Measurements from ENCODE around the gene ARVCF.
A peak's percentile ranks its signal among the peaks of the same experiment; 100 is the strongest.

The ARVCF gene

GRCh38 chr22:19977296-19978243 is 39.1 kb downstream of the ARVCF start:
- Histone ChIP-seq H3K4me3 (ENCODE audit: low read length in 2 of 2) (no peak overlapping the region), H2BK120ac (ENCODE audit: low read depth, low read length) (no peak overlapping the region), H2AK5ac (ENCODE audit: low read depth, low read length) (no peak overlapping the region), H3K36me3 (replicated peaks in 1 of 2; ENCODE audit: control insufficient read depth in 2 of 2, insufficient read depth in 2 of 2, low read length in 2 of 2) (peaks cover 56 to 91% of the 10 kb centered on the region in 2 donors), H3K4me2 (ENCODE audit: insufficient read depth, low read length, poor library complexity, severe bottlenecking) (no peak overlapping the region), H3K4ac (ENCODE audit: low read length) (no peak overlapping the region), H4K91ac (ENCODE audit: low read depth, low read length, poor library complexity) (no peak overlapping the region), H3K9me3 (replicated peaks in 1 of 2; ENCODE audit: control insufficient read depth in 2 of 2, insufficient read depth in 1 of 2, low read depth in 1 of 2, low read length in 2 of 2) (no peaks in the 10 kb centered on the region), H3K27me3 (ENCODE audit: control insufficient read depth in 3 of 3, insufficient read depth in 3 of 3, low read depth in 1 of 3, low read length in 3 of 3) (no peaks in the 10 kb centered on the region), H2AFZ (ENCODE audit: low read length) (no peak overlapping the region), H3K18ac (ENCODE audit: low read length) (no peak overlapping the region), H2BK5ac (ENCODE audit: low read length) (peak overlapping the region; percentile 75), H2BK15ac (ENCODE audit: low read length) (no peak overlapping the region), H3K79me1 (ENCODE audit: low read depth, low read length) (peaks cover 6% of the 10 kb centered on the region), H3K14ac (ENCODE audit: low read length) (peak overlapping the region; percentile 26), H3K9ac (ENCODE audit: low read depth, low read length, poor library complexity) (no peak overlapping the region), H3K4me1 (ENCODE audit: control insufficient read depth in 2 of 2, insufficient read depth in 1 of 2, low read depth in 1 of 2, low read length in 2 of 2) (peaks cover 12 to 17% of the 10 kb centered on the region in 2 donors), H3K23ac (ENCODE audit: low read depth, low read length, poor library complexity) (peak overlapping the region; percentile 31), H3K27ac (replicated peaks; ENCODE audit: low read length) (no peak overlapping the region), H4K8ac (ENCODE audit: low read depth, low read length) (no peak overlapping the region), H2BK12ac (ENCODE audit: low read length) (no peak overlapping the region)
- DNase-seq (ENCODE audit: low spot score), result no peak
- no CpG with 5 or more reads among the region's 32 CpGs for WGBS, 2 donors (ENCODE audit: extremely low coverage in 2 of 2, insufficient read length in 2 of 2, insufficient replicate concordance in 1 of 2)

- Histone ChIP-seq H2BK120ac (ENCODE audit: low read depth, low read length) (no peak overlapping the region), H4K8ac (ENCODE audit: low read depth, low read length) (no peak overlapping the region), H3K9me3 (replicated peaks in 1 of 2; ENCODE audit: control insufficient read depth in 2 of 2, insufficient read depth in 1 of 2, low read depth in 1 of 2, low read length in 2 of 2) (no peaks in the 10 kb centered on the region), H3K23ac (ENCODE audit: low read depth, low read length, poor library complexity) (peak overlapping the region; percentile 68), H2BK5ac (ENCODE audit: low read length) (no peak overlapping the region), H3K4ac (ENCODE audit: low read length) (no peak overlapping the region), H2AK5ac (ENCODE audit: low read depth, low read length) (no peak overlapping the region), H2AFZ (ENCODE audit: low read length) (no peak overlapping the region), H3K4me3 (ENCODE audit: low read length in 2 of 2) (no peak overlapping the region), H3K4me2 (ENCODE audit: insufficient read depth, low read length, poor library complexity, severe bottlenecking) (no peak overlapping the region), H3K4me1 (ENCODE audit: control insufficient read depth in 2 of 2, insufficient read depth in 1 of 2, low read depth in 1 of 2, low read length in 2 of 2) (peaks cover 12 to 17% of the 10 kb centered on the region in 2 donors), H3K9ac (ENCODE audit: low read depth, low read length, poor library complexity) (no peak overlapping the region), H3K27me3 (ENCODE audit: control insufficient read depth in 3 of 3, insufficient read depth in 3 of 3, low read depth in 1 of 3, low read length in 3 of 3) (no peaks in the 10 kb centered on the region), H3K18ac (ENCODE audit: low read length) (no peak overlapping the region), H3K27ac (replicated peaks; ENCODE audit: low read length) (no peak overlapping the region), H3K36me3 (replicated peaks in 1 of 2; ENCODE audit: control insufficient read depth in 2 of 2, insufficient read depth in 2 of 2, low read length in 2 of 2) (peaks cover 58 to 91% of the 10 kb centered on the region in 2 donors), H2BK15ac (ENCODE audit: low read length) (peak overlapping the region; percentile 4), H2BK12ac (ENCODE audit: low read length) (no peak overlapping the region), H3K79me1 (ENCODE audit: low read depth, low read length) (peaks cover 3% of the 10 kb centered on the region), H3K14ac (ENCODE audit: low read length) (no peak overlapping the region), H4K91ac (ENCODE audit: low read depth, low read length, poor library complexity) (no peak overlapping the region)
- no CpG with 5 or more reads among the region's 3 CpGs for WGBS, 2 donors (ENCODE audit: extremely low coverage in 2 of 2, insufficient read length in 2 of 2, insufficient replicate concordance in 1 of 2)
- DNase-seq (ENCODE audit: low spot score), result no peak
Measured at GRCh38 chr22:19976671-19977070, 40.0 kb downstream of the ARVCF start.

GRCh38 chr22:19975707-19976035 is 41.0 kb downstream of the ARVCF start:
- no peak overlapping the region for H2BK12ac ChIP-seq (ENCODE audit: low read length)
- no peak for DNase-seq (ENCODE audit: low spot score)
- no CpG with 5 or more reads among the region's 4 CpGs for WGBS, 2 donors (ENCODE audit: extremely low coverage in 2 of 2, insufficient read length in 2 of 2, insufficient replicate concordance in 1 of 2)
- H3K23ac ChIP-seq (ENCODE audit: low read depth, low read length, poor library complexity), result peak overlapping the region; percentile 50
- H3K4me3 ChIP-seq (ENCODE audit: low read length in 2 of 2), result no peak overlapping the region
- no peak overlapping the region for H4K8ac ChIP-seq (ENCODE audit: low read depth, low read length)
- H3K4me1 ChIP-seq (ENCODE audit: control insufficient read depth in 2 of 2, insufficient read depth in 1 of 2, low read depth in 1 of 2, low read length in 2 of 2), result peaks cover 14 to 17% of the 10 kb centered on the region in 2 donors
- H3K36me3 ChIP-seq (replicated peaks in 1 of 2; ENCODE audit: control insufficient read depth in 2 of 2, insufficient read depth in 2 of 2, low read length in 2 of 2), result peaks cover 58 to 91% of the 10 kb centered on the region in 2 donors
- peaks cover 3% of the 10 kb centered on the region for H3K79me1 ChIP-seq (ENCODE audit: low read depth, low read length)
- H3K9ac ChIP-seq (ENCODE audit: low read depth, low read length, poor library complexity), result no peak overlapping the region
- H2AFZ ChIP-seq (ENCODE audit: low read length), result no peak overlapping the region
- H2BK120ac ChIP-seq (ENCODE audit: low read depth, low read length), result no peak overlapping the region
- no peak overlapping the region for H3K4ac ChIP-seq (ENCODE audit: low read length)
- H4K91ac ChIP-seq (ENCODE audit: low read depth, low read length, poor library complexity), result no peak overlapping the region
- H2BK15ac ChIP-seq (ENCODE audit: low read length), result peak overlapping the region; percentile 43
- H3K18ac ChIP-seq (ENCODE audit: low read length), result peak overlapping the region; percentile 62
- peak overlapping the region; percentile 67 for H2BK5ac ChIP-seq (ENCODE audit: low read length)
- no peaks in the 10 kb centered on the region for H3K27me3 ChIP-seq (ENCODE audit: control insufficient read depth in 3 of 3, insufficient read depth in 3 of 3, low read depth in 1 of 3, low read length in 3 of 3)
- no peak overlapping the region for H3K27ac ChIP-seq (replicated peaks; ENCODE audit: low read length)
- no peak overlapping the region for H2AK5ac ChIP-seq (ENCODE audit: low read depth, low read length)
- no peak overlapping the region for H3K4me2 ChIP-seq (ENCODE audit: insufficient read depth, low read length, poor library complexity, severe bottlenecking)
- H3K9me3 ChIP-seq (replicated peaks in 1 of 2; ENCODE audit: control insufficient read depth in 2 of 2, insufficient read depth in 1 of 2, low read depth in 1 of 2, low read length in 2 of 2), result no peaks in the 10 kb centered on the region
- H3K14ac ChIP-seq (ENCODE audit: low read length), result no peak overlapping the region

GRCh38 chr22:19974935-19975706 is 41.5 kb downstream of the ARVCF start:
- Histone ChIP-seq H3K4me1 (ENCODE audit: control insufficient read depth in 2 of 2, insufficient read depth in 1 of 2, low read depth in 1 of 2, low read length in 2 of 2) (peaks cover 15 to 17% of the 10 kb centered on the region in 2 donors), H2AK5ac (ENCODE audit: low read depth, low read length) (no peak overlapping the region), H3K4ac (ENCODE audit: low read length) (no peak overlapping the region), H3K9me3 (replicated peaks in 1 of 2; ENCODE audit: control insufficient read depth in 2 of 2, insufficient read depth in 1 of 2, low read depth in 1 of 2, low read length in 2 of 2) (no peaks in the 10 kb centered on the region), H3K18ac (ENCODE audit: low read length) (peak overlapping the region; percentile 73), H2AFZ (ENCODE audit: low read length) (no peak overlapping the region), H3K36me3 (replicated peaks in 1 of 2; ENCODE audit: control insufficient read depth in 2 of 2, insufficient read depth in 2 of 2, low read length in 2 of 2) (peaks cover 55 to 90% of the 10 kb centered on the region in 2 donors), H4K8ac (ENCODE audit: low read depth, low read length) (no peak overlapping the region), H3K27ac (replicated peaks; ENCODE audit: low read length) (peak overlapping the region; percentile 63), H3K14ac (ENCODE audit: low read length) (peak overlapping the region; percentile 13), H3K9ac (ENCODE audit: low read depth, low read length, poor library complexity) (peak overlapping the region; percentile 25), H2BK120ac (ENCODE audit: low read depth, low read length) (no peak overlapping the region), H3K4me2 (ENCODE audit: insufficient read depth, low read length, poor library complexity, severe bottlenecking) (no peak overlapping the region), H3K23ac (ENCODE audit: low read depth, low read length, poor library complexity) (peak overlapping the region; percentile 50), H3K27me3 (ENCODE audit: control insufficient read depth in 3 of 3, insufficient read depth in 3 of 3, low read depth in 1 of 3, low read length in 3 of 3) (no peaks in the 10 kb centered on the region), H2BK15ac (ENCODE audit: low read length) (peak overlapping the region; percentile 43), H3K79me1 (ENCODE audit: low read depth, low read length) (peaks cover 3% of the 10 kb centered on the region), H2BK12ac (ENCODE audit: low read length) (no peak overlapping the region), H3K4me3 (ENCODE audit: low read length in 2 of 2) (no peak overlapping the region), H4K91ac (ENCODE audit: low read depth, low read length, poor library complexity) (no peak overlapping the region), H2BK5ac (ENCODE audit: low read length) (peak overlapping the region; percentile 67)
- no peak for DNase-seq (ENCODE audit: low spot score)
- no CpG with 5 or more reads among the region's 13 CpGs for WGBS, 2 donors (ENCODE audit: extremely low coverage in 2 of 2, insufficient read length in 2 of 2, insufficient replicate concordance in 1 of 2)

Data from neuronal stem cell (in vitro differentiated cells).